Measurements from ENCODE around the gene PTBP1.
"Not testable (repeated sequence)": the region's sequence is repeated elsewhere in the genome, so short reads cannot be mapped to it uniquely, and the experiment has no call there.

The PTBP1 gene

DNA sequence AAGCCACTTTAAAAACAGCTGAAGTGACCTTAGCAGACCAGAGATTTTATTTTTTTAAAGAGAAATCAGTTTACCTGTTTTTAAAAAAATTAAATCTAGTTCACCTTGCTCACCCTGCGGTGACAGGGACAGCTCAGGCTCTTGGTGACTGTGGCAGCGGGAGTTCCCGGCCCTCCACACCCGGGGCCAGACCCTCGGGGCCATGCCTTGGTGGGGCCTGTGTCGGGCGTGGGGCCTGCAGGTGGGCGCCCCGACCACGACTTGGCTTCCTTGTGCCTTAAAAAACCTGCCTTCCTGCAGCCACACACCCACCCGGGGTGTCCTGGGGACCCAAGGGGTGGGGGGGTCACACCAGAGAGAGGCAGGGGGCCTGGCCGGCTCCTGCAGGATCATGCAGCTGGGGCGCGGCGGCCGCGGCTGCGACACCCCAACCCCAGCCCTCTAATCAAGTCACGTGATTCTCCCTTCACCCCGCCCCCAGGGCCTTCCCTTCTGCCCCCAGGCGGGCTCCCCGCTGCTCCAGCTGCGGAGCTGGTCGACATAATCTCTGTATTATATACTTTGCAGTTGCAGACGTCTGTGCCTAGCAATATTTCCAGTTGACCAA lies 13.7 kb downstream of the PTBP1 start:
- DNase-seq (ENCODE audit: low spot score), result no peak

GRCh38 chr19:811506-812048 lies 14.3 kb downstream of the PTBP1 start:
- DNase-seq (ENCODE audit: low spot score), result no peak

GRCh38 chr19:812049-812746 lies 14.9 kb downstream of the PTBP1 start:
- no peak for DNase-seq (ENCODE audit: low spot score)

- no peak for DNase-seq (ENCODE audit: low spot score)
Measured at GRCh38 chr19:812747-813218, 15.5 kb downstream of the PTBP1 start.

- DNase-seq (ENCODE audit: low spot score), result no peak
Measured at GRCh38 chr19:813219-814151, 16.2 kb downstream of the PTBP1 start.

DNA sequence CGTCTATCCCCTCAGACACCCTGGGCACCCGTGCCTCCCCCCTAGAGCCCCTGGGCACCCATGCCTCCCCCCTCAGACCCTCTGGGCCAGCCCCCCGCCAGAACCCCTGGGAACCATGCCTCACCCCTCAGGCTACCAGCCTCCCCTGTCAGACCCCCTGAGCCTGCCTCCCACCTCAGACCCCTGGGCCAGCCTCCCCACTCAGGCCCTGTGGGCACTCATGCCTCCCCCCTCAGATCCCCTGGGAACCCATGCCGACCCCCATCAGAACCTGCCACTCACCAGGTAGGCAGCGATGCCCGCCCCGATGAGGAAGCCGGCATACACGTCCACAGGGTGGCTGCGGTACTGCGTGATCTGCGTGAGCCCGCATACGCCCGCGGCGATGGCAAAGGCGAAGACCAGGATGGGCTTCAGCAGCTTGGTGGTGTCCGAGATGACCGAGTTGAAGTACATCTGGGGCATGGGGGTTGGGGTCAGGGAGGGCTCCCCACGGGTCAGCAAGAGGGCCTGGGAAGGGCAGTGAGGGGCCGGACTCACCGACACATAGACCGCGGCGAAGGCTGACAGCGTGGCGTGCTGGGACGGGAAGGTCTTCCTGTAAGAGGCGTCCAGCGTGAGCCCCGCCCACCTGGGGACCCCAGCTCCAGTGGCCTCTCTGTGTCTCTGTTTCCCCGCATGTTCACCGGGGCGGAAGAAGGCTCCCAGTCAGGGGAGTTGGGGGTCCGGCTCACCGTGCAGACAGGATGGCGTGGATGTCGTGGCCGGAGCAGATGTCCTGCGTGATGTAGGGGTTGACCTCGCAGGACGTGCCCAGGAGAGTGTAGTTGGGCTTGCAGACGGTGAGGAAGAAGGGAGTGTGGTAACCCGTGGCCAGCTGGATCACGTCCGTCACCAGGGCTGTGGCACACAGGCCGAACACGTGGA lies 17.2 kb downstream of the PTBP1 start:
- no peak for DNase-seq (ENCODE audit: low spot score)

DNA sequence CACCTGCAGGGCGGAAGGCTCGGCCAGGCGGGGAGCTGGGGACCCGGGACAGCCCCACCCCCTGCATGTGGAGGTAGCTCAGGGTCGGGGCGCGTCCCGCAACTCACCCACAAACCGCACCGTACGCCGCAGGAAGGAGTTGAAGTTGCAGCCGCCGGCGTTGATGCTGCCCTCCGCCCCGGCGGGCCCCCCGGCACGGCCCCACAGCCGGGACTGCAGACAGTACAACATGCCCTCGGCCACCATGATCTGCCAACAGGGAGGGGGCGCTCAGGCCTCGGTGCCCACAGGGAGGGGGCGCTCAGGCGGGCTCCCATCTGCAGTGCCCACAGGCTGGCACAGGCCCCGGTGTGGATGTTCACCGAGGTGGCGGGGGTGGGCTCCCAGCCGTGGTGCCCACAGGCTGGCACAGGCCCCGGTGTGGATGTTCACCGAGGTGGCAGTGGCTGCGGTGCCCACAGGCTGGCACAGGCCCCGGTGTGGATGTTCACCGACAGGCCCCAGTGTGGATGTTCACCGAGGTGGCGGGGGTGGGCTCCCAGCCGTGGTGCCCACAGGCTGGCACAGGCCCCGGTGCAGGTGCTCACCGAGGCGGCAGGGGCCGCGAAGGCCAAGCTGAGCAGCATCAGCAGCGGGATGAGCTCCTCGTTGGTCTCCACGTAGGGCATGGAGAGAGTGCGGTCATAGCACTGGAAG lies 18.0 kb downstream of the PTBP1 start:
- DNase-seq (ENCODE audit: low spot score), result no peak

- no peak for DNase-seq (ENCODE audit: low spot score)
Measured at GRCh38 chr19:815775-816499, 18.7 kb downstream of the PTBP1 start.

- no peak for DNase-seq (ENCODE audit: low spot score)
Measured at GRCh38 chr19:816500-816857, 19.2 kb downstream of the PTBP1 start.

GRCh38 chr19:820212-820611 lies 23.0 kb downstream of the PTBP1 start:
- DNase-seq (ENCODE audit: low spot score), result not testable (repeated sequence)

DNA sequence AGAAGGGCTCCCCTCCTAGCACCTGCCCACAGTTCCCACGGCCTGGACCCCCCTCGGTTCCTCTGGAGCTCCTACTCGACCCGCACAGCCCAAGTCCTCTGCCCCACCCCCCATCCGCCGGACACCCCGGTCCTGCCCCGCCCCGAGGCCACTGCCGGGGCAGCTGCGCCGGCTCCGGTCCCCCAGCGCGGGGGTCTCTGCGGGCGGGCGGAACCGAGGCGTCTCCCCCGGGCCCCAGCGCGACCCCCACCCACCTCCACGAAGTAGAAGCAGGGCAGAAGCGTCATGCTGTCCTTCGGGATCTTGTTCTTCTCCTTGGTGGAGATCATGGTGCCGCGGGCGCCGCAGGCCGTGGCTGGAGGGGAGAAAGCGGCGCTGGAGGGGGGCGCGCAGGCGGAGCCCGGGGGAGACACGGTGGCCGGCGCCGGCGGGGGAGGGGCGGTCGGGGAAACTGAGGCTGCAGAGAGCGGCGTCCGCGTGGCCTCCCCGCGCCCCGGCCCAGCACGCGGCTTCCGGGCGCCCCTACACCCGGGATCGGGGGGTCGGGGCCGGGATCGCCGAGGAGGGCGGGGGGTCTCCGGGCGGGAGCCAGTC lies 24.1 kb downstream of the PTBP1 start:
- DNase-seq (ENCODE audit: low spot score), result no peak

DNA sequence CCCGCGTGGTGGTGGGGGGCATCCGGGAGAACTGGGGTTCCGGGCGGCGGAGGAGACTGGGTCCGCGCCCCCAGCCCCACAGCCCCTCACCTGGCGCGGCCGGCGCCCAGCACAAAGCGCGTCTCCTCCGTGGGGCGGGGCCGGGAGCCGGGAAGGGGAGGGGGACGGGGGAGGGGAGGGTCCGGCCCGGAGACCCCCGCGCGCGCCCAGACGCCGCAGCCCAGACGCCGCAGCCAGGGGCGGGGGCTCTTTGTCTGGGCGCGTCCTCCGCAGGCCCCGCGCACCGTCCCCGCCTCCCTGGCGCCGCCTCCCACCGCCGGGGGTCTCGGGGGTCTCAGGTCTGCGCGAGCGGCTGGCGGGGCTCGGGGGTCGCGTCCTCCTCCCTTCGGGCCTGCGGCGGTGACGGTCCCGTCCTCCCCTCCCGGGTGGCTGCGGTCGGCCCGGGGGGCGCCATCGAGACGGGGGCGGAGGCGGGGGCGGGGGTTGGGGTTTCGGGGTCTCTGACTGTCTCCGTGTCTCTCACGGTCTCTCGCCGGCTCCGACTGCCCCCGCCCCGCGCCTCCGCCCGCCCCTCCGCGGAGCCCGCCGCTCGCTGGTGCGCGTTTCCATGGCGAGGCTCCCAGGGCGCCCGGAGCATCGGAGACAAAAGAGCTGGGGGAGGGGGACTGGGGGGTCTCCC lies 24.7 kb downstream of the PTBP1 start, which contains the start of gene PLPPR3:
Gene PLPPR3 (minus strand): TSS at position 131 of the 679 bp plus-strand sequence. CDS start 396 bp downstream, outside the sequence.
- no peak for DNase-seq (ENCODE audit: low spot score)

GRCh38 chr19:823565-824121 lies 26.4 kb downstream of the PTBP1 start:
- DNase-seq (ENCODE audit: low spot score), result no peak

DNA sequence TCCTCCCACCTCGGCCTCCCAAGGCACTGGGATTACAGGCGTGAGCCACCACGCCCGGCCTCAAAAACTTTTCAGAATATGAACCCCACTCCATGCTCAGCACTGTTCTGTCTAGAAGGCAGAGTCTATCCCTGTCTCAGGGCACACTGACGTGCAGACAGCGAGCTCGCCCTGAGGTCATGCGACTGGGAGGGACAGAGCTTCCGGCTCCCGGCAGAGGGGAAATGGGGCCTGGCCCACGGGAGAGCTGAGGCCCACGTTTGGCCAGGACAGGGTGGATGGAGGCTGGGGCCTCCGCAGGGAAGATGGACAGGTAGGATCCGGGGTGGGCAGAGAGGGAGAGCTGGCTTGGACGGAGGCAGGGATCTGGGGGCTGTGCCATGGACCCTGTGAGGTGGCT lies 27.6 kb downstream of the PTBP1 start:
- DNase-seq (ENCODE audit: low spot score), result no peak

DNA sequence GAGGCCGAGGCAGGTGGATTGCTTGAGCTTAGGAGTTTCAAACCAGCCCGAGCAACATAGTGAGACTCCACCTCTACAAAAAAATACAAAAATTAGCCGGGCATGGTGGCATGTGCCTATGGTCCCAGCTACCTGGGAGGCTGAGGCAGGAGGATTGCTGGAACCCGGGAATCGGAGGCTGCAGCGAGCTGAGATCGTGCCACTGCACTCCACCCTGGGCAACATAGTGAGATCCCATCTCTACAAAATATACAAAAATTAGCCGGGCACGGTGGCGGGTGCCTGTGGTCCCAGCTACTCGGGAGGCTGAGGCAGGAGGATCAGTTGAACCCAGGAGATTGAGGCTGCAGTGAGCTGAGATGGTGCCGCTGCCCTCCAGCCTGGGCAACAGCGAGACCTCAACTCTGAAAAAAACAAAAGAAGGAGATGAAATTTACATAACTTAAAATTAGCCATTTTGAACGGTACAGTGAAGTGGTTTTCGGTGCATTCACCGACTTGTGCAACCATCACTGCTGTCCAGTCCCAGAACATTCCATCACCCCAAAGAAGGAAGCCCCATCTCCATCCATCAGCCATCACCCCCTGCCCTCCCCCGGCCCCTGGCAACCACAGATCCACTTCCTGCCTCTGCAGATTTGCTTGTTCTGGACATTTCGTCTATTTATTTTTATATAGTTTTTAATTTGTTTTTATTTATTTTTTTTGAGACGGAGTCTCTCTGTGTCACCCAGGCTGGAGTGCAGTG lies 28.8 kb downstream of the PTBP1 start:
- DNase-seq (ENCODE audit: low spot score), result no peak

DNA sequence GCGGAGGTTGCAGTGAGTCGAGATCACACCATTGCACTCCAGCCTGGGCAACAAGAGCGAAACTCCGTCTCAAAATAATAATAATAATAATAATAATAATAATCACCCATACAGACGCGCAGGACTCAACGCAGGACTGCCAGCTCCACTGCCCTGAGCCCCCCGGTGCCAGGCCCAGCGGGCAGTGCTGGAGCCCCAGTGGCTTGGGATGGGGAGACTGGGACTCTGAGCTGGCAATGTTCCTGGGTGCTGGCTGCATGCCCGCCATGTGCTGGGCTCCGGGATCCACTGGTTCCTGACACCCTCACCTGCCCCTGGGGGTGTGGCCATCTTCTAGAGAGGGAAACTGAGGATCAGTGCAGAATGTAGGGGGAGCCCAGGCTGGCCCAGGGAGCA lies 30.1 kb downstream of the PTBP1 start:
- DNase-seq (ENCODE audit: low spot score), result no peak

- DNase-seq (ENCODE audit: low spot score), result no peak
Measured at GRCh38 chr19:827710-828321, 30.6 kb downstream of the PTBP1 start, which contains the start of gene AZU1. Gene AZU1, plus strand, starts transcription at chr19:827837. Its CDS starts 10 bp downstream, at chr19:827847.
